Activated T-cell treated with anti-CD3 and anti-CD28 coated beads for 1 hour (primary cell): Measurements from ENCODE around the gene TOR1AIP1.

ENCODE experiments used
- DNase-seq: peaks from one replicate; pipeline ENCODE4 v3.0.0-alpha.2; 2020; ENCODE audit warnings: low read depth

Gene TOR1AIP1

GRCh38 chr1:179881642-179882252 lies 338 bp upstream of the TOR1AIP1 start:
- no peak for DNase-seq

- no peak for DNase-seq
Measured at GRCh38 chr1:179883040-179883744, 1.1 kb downstream of the TOR1AIP1 start.

- peak; percentile 26 for DNase-seq
Measured at GRCh38 chr1:179883745-179884138, 1.7 kb downstream of the TOR1AIP1 start.

GRCh38 chr1:179888071-179888470 lies 6.0 kb downstream of the TOR1AIP1 start:
- no peak for DNase-seq

- no peak for DNase-seq
Measured at GRCh38 chr1:179889589-179889988, 7.5 kb downstream of the TOR1AIP1 start.

GRCh38 chr1:179910934-179911333 lies 28.8 kb downstream of the TOR1AIP1 start:
- no peak for DNase-seq

GRCh38 chr1:179911812-179912211 lies 29.7 kb downstream of the TOR1AIP1 start:
- no peak for DNase-seq

- no peak for DNase-seq
Measured at GRCh38 chr1:179917601-179918429, 35.7 kb downstream of the TOR1AIP1 start.

GRCh38 chr1:179921472-179921871 lies 39.4 kb downstream of the TOR1AIP1 start:
- no peak for DNase-seq

- no peak for DNase-seq
Measured at GRCh38 chr1:179921981-179922872, 40.1 kb downstream of the TOR1AIP1 start.

- no peak for DNase-seq
Measured at GRCh38 chr1:179923029-179923428, 40.9 kb downstream of the TOR1AIP1 start.

GRCh38 chr1:179924268-179924667 lies 42.2 kb downstream of the TOR1AIP1 start:
- no peak for DNase-seq

GRCh38 chr1:179925302-179925701 lies 43.2 kb downstream of the TOR1AIP1 start:
- no peak for DNase-seq

- no peak for DNase-seq
Measured at GRCh38 chr1:179925922-179926849, 44.1 kb downstream of the TOR1AIP1 start.

GRCh38 chr1:179926850-179927205 lies 44.7 kb downstream of the TOR1AIP1 start:
- no peak for DNase-seq

GRCh38 chr1:179929955-179930798 lies 48.1 kb downstream of the TOR1AIP1 start:
- no peak for DNase-seq

- no peak for DNase-seq
Measured at GRCh38 chr1:179930867-179931266, 48.8 kb downstream of the TOR1AIP1 start.

GRCh38 chr1:179933219-179933618 lies 51.1 kb downstream of the TOR1AIP1 start:
- no peak for DNase-seq

- DNase-seq = no peak
Measured at GRCh38 chr1:179935909-179936496, 53.9 kb downstream of the TOR1AIP1 start.
